ENCODE measurements around the gene RHOJ. TPM values are rescaled to one million over a fixed set of nuclear protein-coding genes. Genes with fewer than 3 reads are reported as not detected.

RHOJ gene
- total RNA-seq, 2 experiments from 2014 or later = not detected

- Mint-ChIP-seq H3K4me3 (no peak overlapping the region), H3K9me3 (ENCODE audit: insufficient read depth) (no peaks in the 10 kb centered on the region), H3K27ac (no peak overlapping the region), H3K27me3 (ENCODE audit: low read depth) (peaks cover 2% of the 10 kb centered on the region), H3K36me3 (ENCODE audit: low read depth) (no peaks in the 10 kb centered on the region), H3K4me1 (ENCODE audit: low read depth) (no peaks in the 10 kb centered on the region)
- ChIA-PET POLR2A (interaction anchor here (0.6 kb wide), 1 partner anchor 357 kb away, joined by 3 read pairs; no protein-coding TSS in a partner anchor), CTCF (no interaction called here)
- DNase-seq (no peak), ATAC-seq (no peak)
These were observed 118.2 kb downstream of the RHOJ start for GRCh38 chr14:63322472-63322871.

- no peak overlapping the region for H3K4me3 Mint-ChIP-seq
- no peaks in the 10 kb centered on the region for H3K9me3 Mint-ChIP-seq (ENCODE audit: insufficient read depth)
- DNase-seq (no peak), ATAC-seq (no peak)
- ChIA-PET POLR2A (interaction anchor here (0.6 kb wide), 1 partner anchor 357 kb away, joined by 3 read pairs; no protein-coding TSS in a partner anchor), CTCF (no interaction called here)
- no peaks in the 10 kb centered on the region for H3K36me3 Mint-ChIP-seq (ENCODE audit: low read depth)
- peaks cover 2% of the 10 kb centered on the region for H3K27me3 Mint-ChIP-seq (ENCODE audit: low read depth)
- H3K4me1 Mint-ChIP-seq (ENCODE audit: low read depth) = no peaks in the 10 kb centered on the region
- H3K27ac Mint-ChIP-seq = no peak overlapping the region
These were observed 118.8 kb downstream of the RHOJ start for GRCh38 chr14:63322897-63323573.

GRCh38 chr14:63326840-63327239 lies 122.6 kb downstream of the RHOJ start:
- POLR2A ChIA-PET = no interaction called here
- H3K27me3 Mint-ChIP-seq (ENCODE audit: low read depth) = peaks cover 7% of the 10 kb centered on the region
- H3K4me3 Mint-ChIP-seq = no peak overlapping the region
- DNase-seq (no peak), ATAC-seq (no peak)
- H3K9me3 Mint-ChIP-seq (ENCODE audit: insufficient read depth) = no peaks in the 10 kb centered on the region
- no peaks in the 10 kb centered on the region for H3K4me1 Mint-ChIP-seq (ENCODE audit: low read depth)
- CTCF ChIA-PET = no interaction called here
- no peaks in the 10 kb centered on the region for H3K36me3 Mint-ChIP-seq (ENCODE audit: low read depth)
- no peak overlapping the region for H3K27ac Mint-ChIP-seq

- peaks cover 11% of the 10 kb centered on the region for H3K27me3 Mint-ChIP-seq (ENCODE audit: low read depth)
- H3K4me3 Mint-ChIP-seq = no peak overlapping the region
- H3K36me3 Mint-ChIP-seq (ENCODE audit: low read depth) = no peaks in the 10 kb centered on the region
- no peaks in the 10 kb centered on the region for H3K4me1 Mint-ChIP-seq (ENCODE audit: low read depth)
- H3K9me3 Mint-ChIP-seq (ENCODE audit: insufficient read depth) = no peaks in the 10 kb centered on the region
- no peak for ATAC-seq
- no peak overlapping the region for H3K27ac Mint-ChIP-seq
- CTCF ChIA-PET = no interaction called here
- POLR2A ChIA-PET = interaction anchor here (0.7 kb wide), 1 partner anchor 1064 kb away, joined by 3 read pairs; no protein-coding TSS in a partner anchor
- no peak for DNase-seq
These were observed 124.8 kb downstream of the RHOJ start for GRCh38 chr14:63328787-63329737.

- Mint-ChIP-seq H3K9me3 (ENCODE audit: insufficient read depth) (no peaks in the 10 kb centered on the region), H3K27ac (no peak overlapping the region), H3K4me3 (no peak overlapping the region), H3K27me3 (ENCODE audit: low read depth) (peaks cover 30% of the 10 kb centered on the region), H3K36me3 (ENCODE audit: low read depth) (no peaks in the 10 kb centered on the region), H3K4me1 (ENCODE audit: low read depth) (no peaks in the 10 kb centered on the region)
- ChIA-PET POLR2A (no interaction called here), CTCF (no interaction called here)
- DNase-seq (no peak), ATAC-seq (no peak)
These were observed 138.1 kb downstream of the RHOJ start for GRCh38 chr14:63342371-63342770.

Other genes with a start within 250 kb of the RHOJ start
- gene KCNH5, start 159.0 kb upstream of the RHOJ start, total RNA-seq = not detected
- not detected for gene GPHB5, start 114.5 kb downstream of the RHOJ start, total RNA-seq

Measured in activated CD8-positive, alpha-beta T cell treated with anti-CD3 and anti-CD28 coated beads, Interleukin-2, amount 10 ng/mL, durations not matched to agents 7 days and 5 days (primary cell).